ENCODE measurements around the gene ZNF592. TPM values are rescaled to one million over a fixed set of nuclear protein-coding genes. Genes with fewer than 3 reads are reported as not detected.

The ZNF592 gene
- total RNA-seq, 1 experiment from 2014 or later: 34.6 TPM

DNA sequence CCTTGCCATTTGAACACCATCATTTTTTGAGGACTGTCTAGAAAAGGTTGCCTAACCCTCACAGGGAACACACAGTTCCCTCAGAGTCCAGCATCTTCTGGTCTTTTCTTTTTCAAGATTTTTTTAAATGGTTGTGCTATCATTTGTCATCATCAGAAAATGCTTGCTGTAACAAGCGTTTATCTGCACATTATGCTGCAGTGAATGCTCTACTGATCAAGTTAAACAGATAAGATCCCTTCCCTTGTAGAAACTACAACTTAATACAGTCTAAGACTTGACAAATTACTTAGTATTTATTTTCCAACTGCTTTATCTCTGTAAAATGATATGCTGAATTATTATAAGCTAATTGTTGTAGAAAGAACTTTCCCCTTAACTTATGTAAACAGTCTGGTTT lies 56.8 kb downstream of the ZNF592 start:
- Histone ChIP-seq H4K8ac (replicated peaks; ENCODE audit: insufficient read length, low read depth, low read length) (no peak overlapping the region), H3T11ph (ENCODE audit: low read length) (no peak overlapping the region), H2BK12ac (ENCODE audit: insufficient read length, low read depth, low read length) (no peak overlapping the region), H3K4ac (ENCODE audit: low read depth, low read length) (no peak overlapping the region), H3K9me3 (ENCODE audit: control insufficient read depth, low read depth, low read length) (no peaks in the 10 kb centered on the region), H2BK5ac (ENCODE audit: insufficient read length, low read length) (no peak overlapping the region), H3K23me2 (ENCODE audit: insufficient read length, low read depth, low read length, poor library complexity, severe bottlenecking) (no peaks in the 10 kb centered on the region), H4K20me1 (ENCODE audit: control insufficient read depth, insufficient read depth, insufficient read length) (no peaks in the 10 kb centered on the region), H3K4me2 (ENCODE audit: insufficient read depth, insufficient read length, low read length) (no peak overlapping the region), H4K5ac (ENCODE audit: insufficient read length, low read depth, low read length) (no peak overlapping the region), H3K27ac (ENCODE audit: insufficient read length, low read depth, low read length) (no peak overlapping the region), H2AK5ac (ENCODE audit: insufficient read length, low read length) (no peak overlapping the region), H3K9ac (ENCODE audit: extremely low read depth, insufficient read length, low read length) (no peak overlapping the region), H3K23ac (ENCODE audit: insufficient read length, low read depth, low read length) (no peak overlapping the region), H3K56ac (ENCODE audit: insufficient read length, low read depth, low read length) (no peak overlapping the region), H2AFZ (ENCODE audit: low read length) (no peak overlapping the region), H2BK120ac (ENCODE audit: low read depth, low read length, poor library complexity, severe bottlenecking) (no peak overlapping the region), H3K18ac (ENCODE audit: insufficient read length, low read depth, low read length) (no peak overlapping the region), H2BK20ac (ENCODE audit: low read depth, low read length, poor library complexity, severe bottlenecking) (no peak overlapping the region), H3K79me2 (ENCODE audit: insufficient read depth, low read length) (no peaks in the 10 kb centered on the region), H3K27me3 (ENCODE audit: insufficient read depth, low read length) (no peaks in the 10 kb centered on the region), H3K79me1 (ENCODE audit: insufficient read depth, low read depth, low read length, poor library complexity, severe bottlenecking) (no peaks in the 10 kb centered on the region), H3K14ac (ENCODE audit: insufficient read depth, low read length) (no peak overlapping the region), H3K4me1 (ENCODE audit: insufficient read depth, low read length) (no peaks in the 10 kb centered on the region), H2BK15ac (ENCODE audit: low read depth, low read length) (no peak overlapping the region), H4K91ac (ENCODE audit: insufficient read length, low read depth, low read length) (no peak overlapping the region)
- no peaks in the 10 kb centered on the region for H3K9me3 Mint-ChIP-seq
- no peaks in the 10 kb centered on the region for H3K27me3 Mint-ChIP-seq (ENCODE audit: low read depth)
- no CpG with 5 or more reads among the region's 1 CpG for WGBS (ENCODE audit: extremely low coverage, insufficient read length, low lambda C conversion rate)
- peaks cover 4 to 28% (median 22%) of the 10 kb centered on the region in 3 experiments; a peak in 6 of 7 replicates for H3K36me3 Mint-ChIP-seq (ENCODE audit: insufficient read depth in 1 of 3, low read depth in 3 of 3)
- no peak overlapping the region for H3K27ac Mint-ChIP-seq
- H3K4me1 Mint-ChIP-seq: no peaks in the 10 kb centered on the region; a peak in 1 of 4 replicates
- H3K4me3 Mint-ChIP-seq: no peak overlapping the region
- no peak for DNase-seq
- TF ChIP-seq, protein P1, sequence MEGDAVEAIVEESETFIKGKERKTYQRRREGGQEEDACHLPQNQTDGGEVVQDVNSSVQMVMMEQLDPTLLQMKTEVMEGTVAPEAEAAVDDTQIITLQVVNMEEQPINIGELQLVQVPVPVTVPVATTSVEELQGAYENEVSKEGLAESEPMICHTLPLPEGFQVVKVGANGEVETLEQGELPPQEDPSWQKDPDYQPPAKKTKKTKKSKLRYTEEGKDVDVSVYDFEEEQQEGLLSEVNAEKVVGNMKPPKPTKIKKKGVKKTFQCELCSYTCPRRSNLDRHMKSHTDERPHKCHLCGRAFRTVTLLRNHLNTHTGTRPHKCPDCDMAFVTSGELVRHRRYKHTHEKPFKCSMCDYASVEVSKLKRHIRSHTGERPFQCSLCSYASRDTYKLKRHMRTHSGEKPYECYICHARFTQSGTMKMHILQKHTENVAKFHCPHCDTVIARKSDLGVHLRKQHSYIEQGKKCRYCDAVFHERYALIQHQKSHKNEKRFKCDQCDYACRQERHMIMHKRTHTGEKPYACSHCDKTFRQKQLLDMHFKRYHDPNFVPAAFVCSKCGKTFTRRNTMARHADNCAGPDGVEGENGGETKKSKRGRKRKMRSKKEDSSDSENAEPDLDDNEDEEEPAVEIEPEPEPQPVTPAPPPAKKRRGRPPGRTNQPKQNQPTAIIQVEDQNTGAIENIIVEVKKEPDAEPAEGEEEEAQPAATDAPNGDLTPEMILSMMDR (conservative IDR thresholded peaks at IDR 0.05): no peak

All from H9 (cell line).